ENCODE measurements around the gene MOSPD3.

DNA sequence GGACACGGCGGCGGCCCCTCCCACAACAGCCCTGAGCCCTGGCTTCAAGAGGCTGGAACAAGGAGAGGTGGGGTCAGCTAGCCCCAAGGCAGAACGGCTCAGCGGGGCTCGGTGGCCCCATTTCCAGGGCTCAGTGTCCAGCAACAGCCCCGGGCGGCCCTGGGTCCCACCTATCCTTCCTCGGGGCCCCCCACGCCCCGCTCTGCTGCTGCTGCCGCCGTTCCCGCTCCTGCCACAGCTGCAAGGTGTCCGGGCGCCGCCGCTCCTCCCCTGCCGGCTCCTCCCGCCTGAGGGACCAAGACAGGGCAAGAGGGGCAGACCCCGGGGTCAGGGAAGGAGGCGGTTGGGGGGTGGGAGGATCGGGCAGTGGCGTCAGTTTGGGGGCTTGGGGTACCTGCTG is 35.2 kb upstream of the MOSPD3 start:
- TF ChIP-seq, protein P1, sequence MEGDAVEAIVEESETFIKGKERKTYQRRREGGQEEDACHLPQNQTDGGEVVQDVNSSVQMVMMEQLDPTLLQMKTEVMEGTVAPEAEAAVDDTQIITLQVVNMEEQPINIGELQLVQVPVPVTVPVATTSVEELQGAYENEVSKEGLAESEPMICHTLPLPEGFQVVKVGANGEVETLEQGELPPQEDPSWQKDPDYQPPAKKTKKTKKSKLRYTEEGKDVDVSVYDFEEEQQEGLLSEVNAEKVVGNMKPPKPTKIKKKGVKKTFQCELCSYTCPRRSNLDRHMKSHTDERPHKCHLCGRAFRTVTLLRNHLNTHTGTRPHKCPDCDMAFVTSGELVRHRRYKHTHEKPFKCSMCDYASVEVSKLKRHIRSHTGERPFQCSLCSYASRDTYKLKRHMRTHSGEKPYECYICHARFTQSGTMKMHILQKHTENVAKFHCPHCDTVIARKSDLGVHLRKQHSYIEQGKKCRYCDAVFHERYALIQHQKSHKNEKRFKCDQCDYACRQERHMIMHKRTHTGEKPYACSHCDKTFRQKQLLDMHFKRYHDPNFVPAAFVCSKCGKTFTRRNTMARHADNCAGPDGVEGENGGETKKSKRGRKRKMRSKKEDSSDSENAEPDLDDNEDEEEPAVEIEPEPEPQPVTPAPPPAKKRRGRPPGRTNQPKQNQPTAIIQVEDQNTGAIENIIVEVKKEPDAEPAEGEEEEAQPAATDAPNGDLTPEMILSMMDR (IDR thresholded peaks at IDR 0.05) = no peak
- no peak for TF ChIP-seq POLR2A (IDR thresholded peaks at IDR 0.05)
